OCI-LY3 (cell line): ENCODE measurements around the gene MCCC2.
A peak's percentile ranks its signal among the peaks of the same experiment; 100 is the strongest.
"Not testable (repeated sequence)": the region's sequence is repeated elsewhere in the genome, so short reads cannot be mapped to it uniquely, and the experiment has no call there.

Experiments used
- H2AFZ ChIP-seq: fragments of 200-600, 300-600 bp; shearing (Covaris generic); 2 replicates; pipeline ENCODE4 v1.6.0; 2014; ENCODE audit warnings: antibody characterized with exemption, low read depth, low read length
- H3K27ac ChIP-seq: fragments of 200-600, 300-600 bp; sonication (generic); 2 replicates; pipeline ENCODE4 v1.5.1; 2014; ENCODE audit warnings: mild to moderate bottlenecking, low read length, moderate library complexity, mixed read lengths
- H3K27me3 ChIP-seq: fragments of 200-600, 300-600 bp; sonication (generic); 2 replicates; pipeline ENCODE4 v1.6.1; 2014; ENCODE audit warnings: low read depth, low read length, mixed read lengths
- H3K36me3 ChIP-seq: fragments of 200-600, 300-600 bp; sonication (generic); replicated peaks from 2 replicates; pipeline ENCODE3; 2014; ENCODE audit warnings: low read depth, low read length, mixed read lengths
- H3K4me1 ChIP-seq: fragments of 300-600, 200-600 bp; sonication (generic); 2 replicates; pipeline ENCODE4 v1.6.1; 2014; ENCODE audit warnings: low read length, mixed read lengths
- H3K4me2 ChIP-seq: fragments of 200-600, 300-600 bp; sonication (generic); 2 replicates; pipeline ENCODE4 v1.6.1; 2014; ENCODE audit warnings: low read length, mixed read lengths
- H3K4me3 ChIP-seq: fragments of 300-600, 200-600 bp; sonication (generic); 2 replicates; pipeline ENCODE4 v1.5.1; 2014; ENCODE audit warnings: antibody characterized with exemption, mild to moderate bottlenecking, low read length, moderate library complexity
- H3K79me2 ChIP-seq: fragments of 300-600, 200-600 bp; shearing (Covaris generic); 2 replicates; pipeline ENCODE4 v1.6.1; 2014; ENCODE audit warnings: mild to moderate bottlenecking, low read length, mixed read lengths
- H3K9ac ChIP-seq: fragments of 300-600, 200-600 bp; shearing (Covaris generic); 2 replicates; pipeline ENCODE4 v1.6.0; 2014; ENCODE audit warnings: mild to moderate bottlenecking, low read length, moderate library complexity
- H3K9me3 ChIP-seq: fragments of 200-600, 300-600 bp; shearing (Covaris generic); 2 replicates; pipeline ENCODE4 v1.6.1; 2014; ENCODE audit warnings: low read length, mixed read lengths; ENCODE audit not compliant: insufficient read depth
- H4K20me1 ChIP-seq: fragments of 200-600, 300-600 bp; sonication (generic); 2 replicates; pipeline ENCODE4 v1.6.1; 2016; ENCODE audit warnings: low read length, mixed read lengths; ENCODE audit not compliant: insufficient read depth
- EZH2phosphoT487 ChIP-seq: fragments of 200-600 bp; shearing (Covaris generic); IDR thresholded peaks from 2 replicates; pipeline ENCODE4 v1.6.1; 2018; ENCODE audit warnings: antibody characterized with exemption, mixed run types, low read depth
- TF ChIP-seq, protein P1 (sequence below): fragments of 200-600, 300-600 bp; sonication (generic); IDR thresholded peaks from 2 replicates; pipeline ENCODE4 v1.5.1; 2014; ENCODE audit warnings: antibody characterized with exemption, low read length, low read depth

MCCC2 gene

GRCh38 chr5:71601222-71602026 lies 14.3 kb downstream of the MCCC2 start:
- Histone ChIP-seq H3K36me3 (peaks cover 32% of the 10 kb centered on the region), H3K27me3 (no peaks in the 10 kb centered on the region), H3K27ac (no peak overlapping the region), H4K20me1 (no peaks in the 10 kb centered on the region), H3K4me3 (no peak overlapping the region), H3K9ac (no peak overlapping the region), H2AFZ (no peak overlapping the region), H3K4me1 (no peaks in the 10 kb centered on the region), H3K4me2 (no peak overlapping the region), H3K9me3 (no peaks in the 10 kb centered on the region), H3K79me2 (peaks cover 9% of the 10 kb centered on the region; the same call in 1 of the 2 replicates)
- TF ChIP-seq, protein P1, sequence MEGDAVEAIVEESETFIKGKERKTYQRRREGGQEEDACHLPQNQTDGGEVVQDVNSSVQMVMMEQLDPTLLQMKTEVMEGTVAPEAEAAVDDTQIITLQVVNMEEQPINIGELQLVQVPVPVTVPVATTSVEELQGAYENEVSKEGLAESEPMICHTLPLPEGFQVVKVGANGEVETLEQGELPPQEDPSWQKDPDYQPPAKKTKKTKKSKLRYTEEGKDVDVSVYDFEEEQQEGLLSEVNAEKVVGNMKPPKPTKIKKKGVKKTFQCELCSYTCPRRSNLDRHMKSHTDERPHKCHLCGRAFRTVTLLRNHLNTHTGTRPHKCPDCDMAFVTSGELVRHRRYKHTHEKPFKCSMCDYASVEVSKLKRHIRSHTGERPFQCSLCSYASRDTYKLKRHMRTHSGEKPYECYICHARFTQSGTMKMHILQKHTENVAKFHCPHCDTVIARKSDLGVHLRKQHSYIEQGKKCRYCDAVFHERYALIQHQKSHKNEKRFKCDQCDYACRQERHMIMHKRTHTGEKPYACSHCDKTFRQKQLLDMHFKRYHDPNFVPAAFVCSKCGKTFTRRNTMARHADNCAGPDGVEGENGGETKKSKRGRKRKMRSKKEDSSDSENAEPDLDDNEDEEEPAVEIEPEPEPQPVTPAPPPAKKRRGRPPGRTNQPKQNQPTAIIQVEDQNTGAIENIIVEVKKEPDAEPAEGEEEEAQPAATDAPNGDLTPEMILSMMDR = peak; percentile 53
- TF ChIP-seq EZH2phosphoT487 = no peak

DNA sequence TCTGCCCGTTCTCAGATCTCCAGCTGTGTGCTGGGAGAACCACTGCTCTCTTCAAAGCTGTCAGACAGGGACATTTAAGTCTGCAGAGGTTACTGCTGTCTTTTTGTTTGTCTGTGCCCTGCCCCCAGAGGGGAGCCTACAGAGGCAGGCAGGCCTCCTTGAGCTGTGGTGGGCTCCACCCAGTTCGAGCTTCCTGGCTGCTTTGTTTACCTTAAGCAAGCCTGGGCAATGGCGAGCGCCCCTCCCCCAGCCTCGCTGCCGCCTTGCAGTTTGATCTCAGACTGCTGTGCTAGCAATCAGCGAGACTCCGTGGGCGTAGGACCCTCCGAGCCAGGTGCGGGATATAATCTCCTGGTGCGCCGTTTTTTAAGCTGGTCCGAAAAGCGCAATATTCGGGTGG lies 22.8 kb downstream of the MCCC2 start:
- H3K4me1 ChIP-seq, H3K27me3 ChIP-seq, H3K9me3 ChIP-seq, H3K79me2 ChIP-seq, H3K4me3 ChIP-seq, H3K9ac ChIP-seq, H3K27ac ChIP-seq, H2AFZ ChIP-seq, H3K4me2 ChIP-seq, H3K36me3 ChIP-seq, H4K20me1 ChIP-seq: not testable (repeated sequence)

DNA sequence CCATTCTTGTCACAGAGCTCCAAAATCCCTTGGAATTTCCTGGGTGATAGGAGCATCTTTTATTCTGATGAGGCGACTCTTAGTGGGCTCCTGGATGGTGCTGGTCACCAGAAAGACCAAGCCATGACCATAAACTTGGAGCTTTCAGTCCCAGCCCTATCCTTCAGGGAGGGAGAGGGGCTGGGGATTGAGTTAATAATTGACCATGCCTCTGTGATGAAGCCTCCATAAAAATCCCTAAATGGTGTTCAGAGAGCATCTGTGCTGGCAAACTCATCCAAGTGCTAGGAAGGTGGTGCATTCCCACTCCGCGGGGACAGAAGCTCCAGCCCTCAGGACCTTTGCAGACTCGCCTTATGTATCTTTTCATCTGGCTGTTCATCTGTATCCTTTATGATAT lies 28.7 kb downstream of the MCCC2 start:
- Histone ChIP-seq H2AFZ (no peak overlapping the region), H3K4me3 (no peak overlapping the region), H3K9me3 (no peaks in the 10 kb centered on the region), H3K9ac (no peak overlapping the region), H3K79me2 (peaks cover 49% of the 10 kb centered on the region), H3K4me2 (no peak overlapping the region), H3K36me3 (no peaks in the 10 kb centered on the region), H3K27me3 (no peaks in the 10 kb centered on the region), H3K4me1 (no peaks in the 10 kb centered on the region), H4K20me1 (no peaks in the 10 kb centered on the region), H3K27ac (no peak overlapping the region)
- TF ChIP-seq, protein P1 = no peak
- TF ChIP-seq EZH2phosphoT487 = no peak

GRCh38 chr5:71620630-71621029 lies 33.5 kb downstream of the MCCC2 start:
- H3K27ac ChIP-seq = no peak overlapping the region
- H3K27me3 ChIP-seq = no peaks in the 10 kb centered on the region
- peaks cover 71% of the 10 kb centered on the region for H3K79me2 ChIP-seq
- no peak overlapping the region for H3K4me3 ChIP-seq
- H4K20me1 ChIP-seq = no peaks in the 10 kb centered on the region
- no peak overlapping the region for H3K9ac ChIP-seq
- H3K4me1 ChIP-seq = no peaks in the 10 kb centered on the region; the same call in 1 of the 2 replicates
- H3K4me2 ChIP-seq = no peak overlapping the region
- no peaks in the 10 kb centered on the region for H3K9me3 ChIP-seq
- TF ChIP-seq, protein P1 = no peak
- no peak for TF ChIP-seq EZH2phosphoT487
- H3K36me3 ChIP-seq = peaks cover 14% of the 10 kb centered on the region
- no peak overlapping the region for H2AFZ ChIP-seq
